ENCODE results near the gene PLCD3.
"Not testable (repeated sequence)": the region's sequence is repeated elsewhere in the genome, so short reads cannot be mapped to it uniquely, and the experiment has no call there.

PLCD3 gene

GRCh38 chr17:45129426-45129939, 2.8 kb downstream of the PLCD3 start:
- DNase-seq (ENCODE audit: low spot score): no peak
- in situ Hi-C loops (cut with MboI; ENCODE audit: low sequenced_read_pairs, unreplicated experiment): no loop called here
- no peak for TF ChIP-seq CTCF (IDR thresholded peaks at IDR 0.05; ENCODE audit: borderline replicate concordance, control extremely low read depth, extremely low read depth, insufficient read depth, missing control alignments)

- DNase-seq (ENCODE audit: low spot score): no peak
- TF ChIP-seq CTCF (IDR thresholded peaks at IDR 0.05; ENCODE audit: borderline replicate concordance, control extremely low read depth, extremely low read depth, insufficient read depth, missing control alignments): no peak
- in situ Hi-C loops (cut with MboI; ENCODE audit: low sequenced_read_pairs, unreplicated experiment): no loop called here
These were observed 3.3 kb downstream of the PLCD3 start for GRCh38 chr17:45128989-45129388.

GRCh38 chr17:45128331-45128730, 4.0 kb downstream of the PLCD3 start:
- in situ Hi-C loops (cut with MboI; ENCODE audit: low sequenced_read_pairs, unreplicated experiment): no loop called here
- no peak for TF ChIP-seq CTCF (IDR thresholded peaks at IDR 0.05; ENCODE audit: borderline replicate concordance, control extremely low read depth, extremely low read depth, insufficient read depth, missing control alignments)
- DNase-seq (ENCODE audit: low spot score): no peak

- in situ Hi-C loops (cut with MboI; ENCODE audit: low sequenced_read_pairs, unreplicated experiment): no loop called here
- no peak for DNase-seq (ENCODE audit: low spot score)
- no peak for TF ChIP-seq CTCF (IDR thresholded peaks at IDR 0.05; ENCODE audit: borderline replicate concordance, control extremely low read depth, extremely low read depth, insufficient read depth, missing control alignments)
These were observed 4.6 kb downstream of the PLCD3 start for GRCh38 chr17:45127548-45128300.

- in situ Hi-C loops (cut with MboI; ENCODE audit: low sequenced_read_pairs, unreplicated experiment): no loop called here
- no peak for TF ChIP-seq CTCF (IDR thresholded peaks at IDR 0.05; ENCODE audit: borderline replicate concordance, control extremely low read depth, extremely low read depth, insufficient read depth, missing control alignments)
- no peak for DNase-seq (ENCODE audit: low spot score)
These were observed 5.1 kb downstream of the PLCD3 start for GRCh38 chr17:45127207-45127547.

- DNase-seq (ENCODE audit: low spot score): no peak
- in situ Hi-C loops (cut with MboI; ENCODE audit: low sequenced_read_pairs, unreplicated experiment): no loop called here
- TF ChIP-seq CTCF (IDR thresholded peaks at IDR 0.05; ENCODE audit: borderline replicate concordance, control extremely low read depth, extremely low read depth, insufficient read depth, missing control alignments): no peak
These were observed 6.8 kb downstream of the PLCD3 start for GRCh38 chr17:45125509-45125908.

- DNase-seq (ENCODE audit: low spot score); in situ Hi-C loops (cut with MboI; ENCODE audit: low sequenced_read_pairs, unreplicated experiment): not testable (repeated sequence)
These were observed 7.6 kb downstream of the PLCD3 start for GRCh38 chr17:45124797-45125122.

Data from GM13976 (cell line).